Neutrophil (primary cell): ENCODE measurements around the gene CRYGB.

ENCODE experiments used
- H3K27ac ChIP-seq: fragments of 200-600 bp; sonication (generic); 2 replicates; pipeline ENCODE4 v1.5.1; 2016; ENCODE audit warnings: mild to moderate bottlenecking, moderate library complexity
- H3K27me3 ChIP-seq: fragments of 200-600 bp; sonication (generic); 2 replicates; pipeline ENCODE4 v1.6.0; 2016; ENCODE audit warnings: mild to moderate bottlenecking
- H3K36me3 ChIP-seq: fragments of 200-600 bp; sonication (generic); 2 replicates; pipeline ENCODE4 v1.5.1; 2017
- H3K4me1 ChIP-seq, 2 experiments: fragments of 200-600 bp in 1 of 2; sonication (generic) in 1 of 2; 1 replicate in 1 of 2; 2 replicates in 1 of 2; pipeline versions ENCODE4 v1.5.1 to v1.6.1; 2013 to 2016; ENCODE audit warnings: low read depth in 1 of 2, low read length in 1 of 2, mild to moderate bottlenecking in 1 of 2, moderate library complexity in 1 of 2; ENCODE audit not compliant: control insufficient read depth in 1 of 2, insufficient read depth in 1 of 2
- H3K4me3 ChIP-seq, 2 experiments: fragments of 200-600 bp in 1 of 2; sonication (generic) in 1 of 2; 1 replicate in 1 of 2; 2 replicates in 1 of 2; pipeline ENCODE4 v1.5.1; 2013 to 2016; ENCODE audit warnings: low read depth in 1 of 2, low read length in 1 of 2, mild to moderate bottlenecking in 1 of 2, moderate library complexity in 1 of 2
- H3K9me3 ChIP-seq: fragments of 200-600 bp; sonication (generic); 2 replicates; pipeline ENCODE4 v1.5.1; 2016
- CTCF ChIP-seq: fragments of 200-600 bp; sonication (generic); IDR thresholded peaks from 2 replicates; pipeline ENCODE4 v1.5.1; 2016; ENCODE audit warnings: antibody characterized with exemption

Gene CRYGB

GRCh38 chr2:208150094-208150493, 4.1 kb upstream of the CRYGB start:
- Histone ChIP-seq H3K4me3 (no peak overlapping the region), H3K4me1 (peaks cover 0 to 4% of the 10 kb centered on the region in 2 experiments), H3K36me3 (no peaks in the 10 kb centered on the region), H3K9me3 (no peaks in the 10 kb centered on the region), H3K27me3 (no peaks in the 10 kb centered on the region), H3K27ac (no peak overlapping the region)
- TF ChIP-seq CTCF: no peak

GRCh38 chr2:208148803-208149202, 2.8 kb upstream of the CRYGB start:
- Histone ChIP-seq H3K4me1 (peaks cover 0 to 4% of the 10 kb centered on the region in 2 experiments), H3K27me3 (no peaks in the 10 kb centered on the region), H3K36me3 (no peaks in the 10 kb centered on the region), H3K4me3 (no peak overlapping the region), H3K27ac (no peak overlapping the region), H3K9me3 (no peaks in the 10 kb centered on the region)
- no peak for TF ChIP-seq CTCF

- TF ChIP-seq CTCF: no peak
- Histone ChIP-seq H3K36me3 (no peaks in the 10 kb centered on the region), H3K4me3 (no peak overlapping the region), H3K27me3 (no peaks in the 10 kb centered on the region), H3K4me1 (peaks cover 0 to 4% of the 10 kb centered on the region in 2 experiments), H3K9me3 (no peaks in the 10 kb centered on the region), H3K27ac (no peak overlapping the region)
Measured at GRCh38 chr2:208147759-208148158, 1.8 kb upstream of the CRYGB start.

GRCh38 chr2:208147008-208147407, 1.1 kb upstream of the CRYGB start:
- Histone ChIP-seq H3K36me3 (no peaks in the 10 kb centered on the region), H3K9me3 (no peaks in the 10 kb centered on the region), H3K4me3 (no peak overlapping the region), H3K27ac (no peak overlapping the region), H3K4me1 (peaks cover 0 to 4% of the 10 kb centered on the region in 2 experiments), H3K27me3 (no peaks in the 10 kb centered on the region)
- no peak for TF ChIP-seq CTCF

GRCh38 chr2:208142925-208143799, 2.8 kb downstream of the CRYGB start:
- Histone ChIP-seq H3K4me1 (no peaks in the 10 kb centered on the region), H3K4me3 (no peak overlapping the region), H3K27me3 (no peaks in the 10 kb centered on the region), H3K27ac (no peak overlapping the region), H3K36me3 (no peaks in the 10 kb centered on the region), H3K9me3 (no peaks in the 10 kb centered on the region)
- TF ChIP-seq CTCF: no peak
